Measurements from ENCODE around the gene HYDIN.

Gene HYDIN

GRCh38 chr16:71226229-71227141 is 4.0 kb downstream of the HYDIN start:
- no peak for TF ChIP-seq ZNF70 (CRISPR knock-in tag; IDR thresholded peaks at IDR 0.05)
- TF ChIP-seq ARNTL (CRISPR knock-in tag; IDR thresholded peaks at IDR 0.05; ENCODE audit: borderline replicate concordance, low read depth), result no peak
- TF ChIP-seq GLIS3 (CRISPR knock-in tag; IDR thresholded peaks at IDR 0.05), result no peak
- TF ChIP-seq OSR1 (CRISPR knock-in tag; IDR thresholded peaks at IDR 0.05), result no peak
- no peak for TF ChIP-seq ZNF8 (CRISPR knock-in tag; IDR thresholded peaks at IDR 0.05)
- no peak for TF ChIP-seq TCF4 (CRISPR knock-in tag; IDR thresholded peaks at IDR 0.05; ENCODE audit: borderline replicate concordance)
- TF ChIP-seq PPARA (CRISPR knock-in tag; IDR thresholded peaks at IDR 0.05; ENCODE audit: borderline replicate concordance), result no peak
- TF ChIP-seq SNAI2 (CRISPR knock-in tag; IDR thresholded peaks at IDR 0.05), result no peak
- no peak for TF ChIP-seq ZNF565 (CRISPR knock-in tag; conservative IDR thresholded peaks at IDR 0.05; ENCODE audit: low read depth)
- no peak for TF ChIP-seq BACH2 (CRISPR knock-in tag; IDR thresholded peaks at IDR 0.05; ENCODE audit: borderline replicate concordance)
- TF ChIP-seq CSDC2 (CRISPR knock-in tag; IDR thresholded peaks at IDR 0.05), result no peak
- no peak for TF ChIP-seq PATZ1 (CRISPR knock-in tag; IDR thresholded peaks at IDR 0.05; ENCODE audit: borderline replicate concordance)
- no peak for TF ChIP-seq ZC3H10 (CRISPR knock-in tag; IDR thresholded peaks at IDR 0.05)
- TF ChIP-seq CREB5 (CRISPR knock-in tag; IDR thresholded peaks at IDR 0.05; ENCODE audit: low read depth), result no peak
- no peak for TF ChIP-seq ZFP3 (CRISPR knock-in tag; IDR thresholded peaks at IDR 0.05)
- no peak for TF ChIP-seq ZFP30 (CRISPR knock-in tag; IDR thresholded peaks at IDR 0.05)
- no peak for TF ChIP-seq ISL1 (CRISPR knock-in tag; IDR thresholded peaks at IDR 0.05)
- no peak for TF ChIP-seq RARB (CRISPR knock-in tag; IDR thresholded peaks at IDR 0.05)
- no peak for ATAC-seq

- ATAC-seq, result no peak
- TF ChIP-seq ZC3H10 (CRISPR knock-in tag; IDR thresholded peaks at IDR 0.05) (no peak), ARNTL (CRISPR knock-in tag; IDR thresholded peaks at IDR 0.05; ENCODE audit: borderline replicate concordance, low read depth) (no peak), ZFP3 (CRISPR knock-in tag; IDR thresholded peaks at IDR 0.05) (no peak), ESRRG (CRISPR knock-in tag; IDR thresholded peaks at IDR 0.05) (no peak), SNAI2 (CRISPR knock-in tag; IDR thresholded peaks at IDR 0.05) (no peak)
Measured at GRCh38 chr16:71225145-71225544, 5.4 kb downstream of the HYDIN start.

GRCh38 chr16:71218306-71218963 is 12.1 kb downstream of the HYDIN start:
- no peak for TF ChIP-seq ESRRG (CRISPR knock-in tag; IDR thresholded peaks at IDR 0.05)
- no peak for TF ChIP-seq ZFP3 (CRISPR knock-in tag; IDR thresholded peaks at IDR 0.05)
- TF ChIP-seq POU6F1 (CRISPR knock-in tag; IDR thresholded peaks at IDR 0.05; ENCODE audit: borderline replicate concordance, low read depth), result no peak
- TF ChIP-seq CREB5 (CRISPR knock-in tag; IDR thresholded peaks at IDR 0.05; ENCODE audit: low read depth), result no peak
- no peak for TF ChIP-seq ZNF70 (CRISPR knock-in tag; IDR thresholded peaks at IDR 0.05)
- TF ChIP-seq RARB (CRISPR knock-in tag; IDR thresholded peaks at IDR 0.05), result no peak
- TF ChIP-seq ZNF8 (CRISPR knock-in tag; IDR thresholded peaks at IDR 0.05), result no peak
- TF ChIP-seq PATZ1 (CRISPR knock-in tag; IDR thresholded peaks at IDR 0.05; ENCODE audit: borderline replicate concordance), result no peak
- no peak for TF ChIP-seq TOX (CRISPR knock-in tag; IDR thresholded peaks at IDR 0.05; ENCODE audit: borderline replicate concordance)
- TF ChIP-seq GLIS3 (CRISPR knock-in tag; IDR thresholded peaks at IDR 0.05), result no peak
- no peak for TF ChIP-seq OSR1 (CRISPR knock-in tag; IDR thresholded peaks at IDR 0.05)
- no peak for TF ChIP-seq TSHZ2 (CRISPR knock-in tag; IDR thresholded peaks at IDR 0.05)
- TF ChIP-seq ZNF565 (CRISPR knock-in tag; conservative IDR thresholded peaks at IDR 0.05; ENCODE audit: low read depth), result no peak
- no peak for ATAC-seq

Measured in SK-N-SH treated with all-trans-retinoic acid at 6 μM for 48 hours (cell line).